HG03378 (cell line): ENCODE data around the gene SESN3.
"Not testable (repeated sequence)": the region's sequence is repeated elsewhere in the genome, so short reads cannot be mapped to it uniquely, and the experiment has no call there.

Source experiments
- ATAC-seq: cut with Tn5 transposase; IDR thresholded peaks from one replicate; pipeline ENCODE4 v1.9.1; 2021; ENCODE audit warnings: mild to moderate bottlenecking, moderate library complexity; ENCODE audit not compliant: unreplicated experiment

The SESN3 gene

GRCh38 chr11:95251896-95252295, 20.9 kb upstream of the SESN3 start:
- not testable (repeated sequence) for ATAC-seq

- peak; percentile 92 for ATAC-seq
Measured at GRCh38 chr11:95248666-95249467, 17.9 kb upstream of the SESN3 start.

GRCh38 chr11:95247883-95248282, 16.9 kb upstream of the SESN3 start:
- ATAC-seq: no peak

- no peak for ATAC-seq
Measured at GRCh38 chr11:95247127-95247684, 16.2 kb upstream of the SESN3 start.

GRCh38 chr11:95245581-95245980, 14.6 kb upstream of the SESN3 start:
- no peak for ATAC-seq

- ATAC-seq: no peak
Measured at GRCh38 chr11:95245038-95245437, 14.0 kb upstream of the SESN3 start.

GRCh38 chr11:95243673-95244072, 12.7 kb upstream of the SESN3 start:
- ATAC-seq: no peak

GRCh38 chr11:95242845-95243605, 12.0 kb upstream of the SESN3 start:
- no peak for ATAC-seq

- peak; percentile 66 for ATAC-seq
Measured at GRCh38 chr11:95242091-95242844, 11.3 kb upstream of the SESN3 start.

- ATAC-seq: peak; percentile 77
Measured at GRCh38 chr11:95241681-95242081, 10.7 kb upstream of the SESN3 start.

- ATAC-seq: no peak
Measured at GRCh38 chr11:95239871-95240649, 9.1 kb upstream of the SESN3 start.

- ATAC-seq: no peak
Measured at GRCh38 chr11:95232666-95233065, 1.7 kb upstream of the SESN3 start.

GRCh38 chr11:95231881-95232605, 1.0 kb upstream of the SESN3 start:
- ATAC-seq: peak; percentile 24

GRCh38 chr11:95230810-95231126, 234 bp downstream of the SESN3 start:
- ATAC-seq: no peak

- ATAC-seq: no peak
Measured at GRCh38 chr11:95229993-95230809, 801 bp downstream of the SESN3 start.

GRCh38 chr11:95229199-95229992, 1.6 kb downstream of the SESN3 start:
- no peak for ATAC-seq

GRCh38 chr11:95228081-95228749, 2.8 kb downstream of the SESN3 start:
- ATAC-seq: no peak

GRCh38 chr11:95227060-95227459, 3.9 kb downstream of the SESN3 start:
- not testable (repeated sequence) for ATAC-seq
